GM20431 (cell line): Measurements from ENCODE around the gene FAM174B.
"Not testable (repeated sequence)": the region's sequence is repeated elsewhere in the genome, so short reads cannot be mapped to it uniquely, and the experiment has no call there.

ENCODE experiments used
- in situ Hi-C: fragments of 300-500 bp; cut with MseI, MboI; formaldehyde crosslinking; loops from one replicate; pipeline ENCODE4 v1.15.0; 2020; ENCODE audit warnings: low sequenced_read_pairs; ENCODE audit not compliant: unreplicated experiment

FAM174B gene

DNA sequence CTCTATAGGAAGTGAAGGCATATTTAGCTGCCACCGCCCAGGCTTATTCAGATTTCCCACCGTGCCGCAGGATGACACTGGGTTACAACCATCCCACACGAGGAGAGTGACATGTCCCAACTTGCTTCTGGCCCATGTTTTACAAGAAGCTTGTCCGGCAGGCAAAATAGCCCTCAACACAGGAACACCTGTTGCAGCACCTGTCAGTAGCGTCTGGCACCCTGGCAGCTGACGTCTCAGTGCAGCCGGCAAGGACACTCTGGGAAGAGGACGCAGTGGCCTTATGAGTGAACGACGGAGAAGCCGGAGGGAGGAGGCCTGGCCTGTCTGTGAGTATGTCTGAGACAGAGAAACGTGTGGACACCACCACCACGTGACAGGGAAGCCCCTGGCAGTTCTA, 32.1 kb downstream of the FAM174B start:
- in situ Hi-C loops, result no loop called here

DNA sequence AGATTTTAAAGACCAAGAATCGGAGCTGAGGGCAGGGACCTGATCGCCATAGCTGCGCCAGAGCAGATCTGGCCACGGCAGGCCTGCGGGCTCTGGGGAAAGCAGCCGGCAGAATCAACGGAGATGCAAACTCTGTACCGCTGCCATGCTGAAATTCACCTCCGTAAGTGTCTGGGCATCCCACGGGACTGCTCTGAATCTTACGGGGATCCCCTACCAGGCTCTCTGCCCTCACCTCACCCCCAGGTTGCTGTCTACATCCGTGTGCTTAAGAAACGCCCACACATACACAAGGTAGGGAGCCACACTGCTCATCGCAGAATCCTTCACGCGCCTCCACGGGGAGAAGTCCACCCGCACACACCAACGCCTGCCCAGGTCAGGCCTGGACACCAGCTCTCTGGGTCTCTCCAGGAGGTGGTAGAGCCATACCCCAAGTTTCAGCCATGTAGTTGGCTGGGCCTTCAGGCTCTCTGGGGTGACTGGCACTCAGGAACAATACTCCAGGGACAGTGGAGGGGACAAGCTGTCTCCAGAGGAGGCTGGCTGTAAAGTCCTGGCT, 33.5 kb downstream of the FAM174B start:
- in situ Hi-C loops, result no loop called here

DNA sequence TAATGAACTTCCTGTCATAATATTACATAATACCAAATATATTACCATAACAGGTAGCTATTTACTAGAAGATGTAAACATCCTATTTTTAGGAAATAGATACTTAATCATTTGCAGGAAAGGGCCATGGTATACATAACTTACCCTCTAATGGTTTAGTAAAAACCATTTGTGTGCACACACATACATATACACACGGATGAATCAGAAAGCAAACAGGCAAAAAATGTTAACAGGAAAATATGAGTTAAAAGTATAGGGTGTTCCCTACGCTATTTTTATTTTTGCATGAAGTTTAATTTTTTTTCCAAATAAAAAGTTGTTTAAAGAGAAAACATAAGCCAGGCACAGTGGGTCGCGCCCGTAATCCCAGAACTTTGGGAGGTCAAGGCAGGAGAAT, 34.6 kb downstream of the FAM174B start:
- in situ Hi-C loops, result no loop called here

DNA sequence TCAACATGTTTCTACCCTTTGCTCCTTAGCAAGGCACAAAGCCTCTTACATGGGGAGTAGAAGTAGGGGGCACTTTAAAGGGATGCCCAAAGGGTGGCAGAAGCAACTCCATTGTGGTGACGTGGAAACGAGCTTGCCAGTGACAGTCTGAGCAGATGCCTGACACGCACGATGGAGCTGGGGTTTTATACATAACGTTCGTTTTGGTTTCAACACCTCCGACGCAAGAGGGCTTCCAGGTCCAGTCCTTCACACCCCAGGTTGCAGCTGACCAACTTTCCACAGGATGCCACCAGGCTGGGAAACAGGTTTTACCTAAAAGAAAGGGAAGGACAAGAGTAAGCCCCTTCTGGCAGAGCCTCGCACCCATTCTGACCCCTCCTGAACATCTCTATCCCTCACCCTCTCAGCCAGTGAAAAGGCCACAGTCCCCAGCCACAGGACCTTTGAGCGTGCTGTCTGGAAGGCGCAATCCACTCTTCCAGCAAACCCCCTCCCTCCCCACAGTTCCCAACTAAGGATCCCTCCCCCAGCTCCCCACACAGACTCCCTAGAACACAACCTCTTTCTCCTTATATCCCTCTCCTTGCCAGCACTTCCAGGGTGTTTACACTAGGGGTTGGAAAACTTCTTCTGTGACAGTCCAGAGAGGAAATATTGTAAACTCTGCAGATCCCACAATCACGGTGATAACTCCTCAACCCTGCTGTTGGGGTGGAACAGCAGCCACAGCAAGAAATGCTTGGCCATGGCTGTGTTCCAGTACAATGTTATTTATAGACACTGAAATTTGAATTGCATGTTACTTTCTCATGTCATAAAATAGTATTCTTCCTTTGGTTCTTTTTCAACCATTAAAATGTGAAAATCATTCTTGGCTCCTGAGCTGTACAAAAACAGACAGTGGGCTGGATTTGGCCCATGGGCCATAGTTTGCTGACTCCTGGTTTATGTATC, 36.2 kb downstream of the FAM174B start:
- in situ Hi-C loops, result no loop called here

DNA sequence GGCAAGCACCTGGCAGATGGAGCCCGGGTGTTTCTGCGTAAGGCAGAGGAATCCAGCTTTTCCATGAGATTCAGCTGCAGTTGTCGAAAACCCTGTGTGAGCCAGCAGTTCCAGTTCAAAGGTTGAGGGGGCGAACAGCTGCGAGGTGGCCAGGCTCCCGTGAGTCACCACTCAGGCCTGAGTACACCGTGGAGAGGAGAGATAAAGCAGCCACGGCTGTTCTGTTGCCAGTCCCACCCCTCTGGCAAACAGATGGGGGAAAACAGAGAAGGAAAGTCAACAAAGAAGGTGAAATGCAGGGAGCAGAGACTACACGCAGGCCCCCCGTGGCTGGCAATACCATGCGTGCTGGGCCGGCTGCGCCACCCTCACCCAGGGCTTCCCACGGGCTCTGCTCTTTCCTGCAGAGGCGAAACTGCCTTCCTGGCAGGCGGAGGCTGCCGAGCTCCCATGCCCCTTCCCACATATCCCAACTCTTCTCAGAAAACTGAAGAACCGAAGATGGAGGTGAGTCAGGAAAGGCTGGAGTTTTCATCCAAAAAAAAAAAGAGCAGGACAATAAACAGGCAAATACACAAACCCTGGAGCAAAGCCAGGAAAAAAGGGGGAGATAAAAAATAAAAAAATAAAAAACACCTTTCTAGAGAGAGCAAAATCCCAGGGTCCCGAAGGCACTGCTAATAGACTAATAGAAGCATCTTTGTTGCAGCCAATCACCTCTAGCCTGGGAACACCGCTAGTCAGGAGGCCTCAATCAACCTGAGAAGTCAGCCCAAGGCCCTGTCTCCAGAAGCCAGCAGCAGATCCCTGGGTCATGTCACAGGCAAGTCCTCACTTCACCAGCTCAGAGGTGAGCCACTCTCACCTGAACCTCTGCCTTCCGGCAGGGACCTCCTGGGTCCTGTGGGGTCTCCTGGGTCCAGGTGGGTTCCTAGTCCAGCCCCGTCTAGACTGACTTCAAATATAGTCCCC, 37.7 kb downstream of the FAM174B start:
- in situ Hi-C loops, result no loop called here

GRCh38 chr15:92616621-92617548, 38.7 kb downstream of the FAM174B start:
- in situ Hi-C loops, result no loop called here

- in situ Hi-C loops, result no loop called here
Observed at GRCh38 chr15:92614791-92615785, 40.5 kb downstream of the FAM174B start.

- in situ Hi-C loops, result no loop called here
Observed at GRCh38 chr15:92614301-92614700, 41.3 kb downstream of the FAM174B start.

DNA sequence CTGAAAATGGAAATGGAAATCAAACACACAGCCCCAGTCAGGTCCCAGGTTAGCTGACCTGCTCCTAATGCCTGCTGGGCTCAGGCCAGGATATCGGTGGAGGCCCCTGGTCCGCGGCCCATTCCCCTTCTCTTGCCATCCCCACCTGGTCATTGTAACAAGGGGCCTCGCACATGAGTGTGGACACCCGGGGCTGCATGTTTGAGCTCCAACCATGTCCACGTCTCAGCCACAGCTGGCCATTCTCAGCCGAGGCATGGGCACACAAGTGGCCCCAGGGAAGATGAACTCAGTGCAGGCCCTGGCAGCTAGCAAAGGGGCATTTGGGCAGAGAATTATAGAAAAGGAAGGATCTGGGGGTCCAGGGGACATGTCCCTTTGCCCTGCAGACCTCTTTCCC, 41.7 kb downstream of the FAM174B start:
- in situ Hi-C loops, result no loop called here

DNA sequence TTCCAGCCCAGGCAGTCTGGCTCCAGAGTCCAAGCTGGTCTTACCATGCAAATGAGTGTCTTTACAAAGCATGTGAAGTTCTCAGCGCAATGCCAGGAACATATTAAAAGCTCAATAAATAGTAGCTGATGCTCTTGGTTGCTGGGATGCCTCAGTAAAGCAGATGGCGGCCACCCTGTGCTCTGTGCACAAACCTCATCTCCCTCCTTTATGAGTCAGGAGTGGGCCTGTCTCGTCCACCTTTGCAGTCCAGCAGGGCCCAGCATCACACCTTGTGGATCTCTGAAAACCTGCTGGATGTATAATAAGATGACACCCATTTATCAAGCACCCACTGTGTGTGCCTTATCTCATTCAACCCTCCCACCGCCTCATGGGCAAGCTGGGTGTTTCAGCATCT, 42.7 kb downstream of the FAM174B start:
- in situ Hi-C loops, result no loop called here

- in situ Hi-C loops, result no loop called here
Observed at GRCh38 chr15:92611995-92612745, 43.4 kb downstream of the FAM174B start.

- in situ Hi-C loops, result no loop called here
Observed at GRCh38 chr15:92611150-92611549, 44.4 kb downstream of the FAM174B start.

DNA sequence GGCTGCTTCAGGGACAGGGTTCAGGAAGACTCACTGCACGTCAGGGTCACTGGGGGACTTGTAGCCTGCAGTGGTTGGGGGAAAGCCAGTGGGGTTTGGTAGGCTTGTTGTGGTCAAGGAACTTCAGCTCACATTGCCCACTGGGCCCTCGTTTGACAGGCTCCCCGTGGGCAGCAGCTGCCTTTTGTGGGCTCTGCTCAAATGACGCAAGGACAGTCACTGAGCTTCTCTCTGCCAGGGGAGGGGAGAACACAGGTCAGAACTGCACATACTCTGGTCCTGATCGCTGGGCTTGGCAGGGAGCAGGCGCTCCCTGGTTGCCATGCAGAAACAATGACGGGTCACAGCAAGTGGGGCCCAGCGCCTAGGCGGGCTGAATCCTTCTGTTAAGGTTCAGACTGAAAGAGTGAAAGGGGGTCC, 45.5 kb downstream of the FAM174B start:
- in situ Hi-C loops, result no loop called here

DNA sequence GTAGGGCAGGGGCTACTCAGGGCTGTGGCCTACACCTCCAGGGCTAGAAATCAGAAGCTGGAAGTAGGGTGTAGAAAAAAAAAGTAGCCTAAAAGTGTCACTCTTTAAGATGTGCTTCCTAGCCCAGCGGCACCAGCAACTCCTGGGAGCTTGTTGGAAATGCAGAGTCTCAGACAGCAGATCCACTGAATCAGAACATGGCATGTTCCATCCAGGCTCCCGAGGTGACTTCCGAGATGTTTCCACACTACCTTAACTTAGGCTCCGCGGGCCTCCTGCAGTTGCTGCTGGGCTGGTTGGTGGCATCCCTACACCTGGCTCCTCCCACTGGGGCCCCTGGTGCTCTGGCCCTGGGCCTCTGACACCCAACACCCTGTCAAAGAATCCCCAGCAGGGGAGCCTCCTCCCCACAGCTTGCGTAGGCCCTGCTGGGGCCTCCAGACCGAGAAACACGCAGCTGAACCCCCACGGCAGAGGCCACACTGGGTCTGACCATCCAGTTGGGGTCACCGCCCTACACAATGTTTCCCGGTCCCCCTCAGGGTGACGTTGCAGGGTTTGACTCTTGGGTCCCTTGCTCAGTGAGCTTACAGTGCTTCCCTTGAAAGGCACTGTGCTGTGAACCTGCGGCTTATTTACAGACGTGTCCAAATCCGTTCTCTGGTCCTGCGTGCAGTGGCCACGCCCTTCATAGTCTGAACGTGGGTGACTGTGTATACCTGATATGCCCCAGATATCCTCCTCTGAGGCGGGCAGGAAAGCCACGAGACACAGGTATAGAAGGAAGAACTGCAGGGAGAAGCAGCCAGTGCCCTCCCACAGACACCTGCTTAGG, 46.5 kb downstream of the FAM174B start:
- in situ Hi-C loops, result no loop called here

DNA sequence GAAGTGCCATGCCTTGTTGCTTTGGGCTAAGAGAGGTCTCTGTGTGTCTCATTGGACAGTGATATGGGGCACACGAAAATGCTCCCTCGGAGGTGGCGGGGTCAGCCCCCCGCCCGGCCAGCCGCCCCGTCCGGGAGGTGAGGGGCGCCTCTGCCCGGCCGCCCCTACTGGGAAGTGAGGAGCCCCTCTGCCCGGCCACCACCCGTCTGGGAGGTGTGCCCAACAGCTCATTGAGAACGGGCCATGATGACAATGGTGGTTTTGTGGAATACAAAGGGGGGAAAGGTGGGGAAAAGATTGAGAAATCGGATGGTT, 48.8 kb downstream of the FAM174B start:
- in situ Hi-C loops, result not testable (repeated sequence)

DNA sequence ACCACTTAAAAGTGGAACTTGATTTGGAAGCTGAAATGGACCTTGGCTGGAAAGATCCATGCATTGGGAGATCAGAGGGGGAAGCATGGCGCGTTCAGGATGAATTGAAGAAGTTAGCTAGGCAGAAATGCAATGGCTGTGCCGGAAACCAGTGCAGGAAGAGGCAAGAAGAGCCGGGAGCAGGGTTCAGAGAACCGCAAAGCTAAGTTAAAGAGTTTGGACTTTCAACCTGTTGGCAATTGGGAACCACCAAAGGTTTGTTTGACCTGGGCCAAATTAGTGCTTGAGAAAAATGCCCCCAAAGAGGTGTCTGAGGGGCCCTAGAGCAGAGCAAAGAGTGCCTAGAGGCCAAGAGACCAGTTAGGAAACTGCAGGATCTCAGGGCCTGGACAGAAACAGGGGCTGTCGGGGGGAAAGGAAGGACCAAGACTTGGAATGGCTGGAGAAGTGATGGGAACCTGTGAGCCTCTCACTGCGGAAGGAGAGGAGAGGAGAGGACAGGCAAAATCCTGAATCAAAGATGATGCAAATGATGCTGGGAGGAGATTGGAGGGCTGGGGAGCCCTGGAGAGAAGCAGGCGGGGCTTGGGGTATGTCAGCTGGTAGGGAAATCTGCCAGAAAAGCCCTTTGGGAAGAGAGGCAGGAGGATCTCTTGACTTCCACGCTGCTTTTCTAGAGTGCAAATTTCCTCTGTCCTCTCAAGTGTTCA, 49.3 kb downstream of the FAM174B start:
- in situ Hi-C loops, result no loop called here
